NCI-H446 treated with DMSO at 0.1 percent for 48 hours (cell line): ENCODE measurements around the gene C9orf50.

ENCODE experiments used
- DNase-seq: peaks from one replicate; lab custom pipeline; 2025; lab: John Stamatoyannopoulos, UW

Gene C9orf50

GRCh38 chr9:129569502-129570449 is 51.1 kb downstream of the C9orf50 start:
- DNase-seq = no peak

GRCh38 chr9:129568560-129569501 is 52.1 kb downstream of the C9orf50 start:
- DNase-seq = no peak

GRCh38 chr9:129567842-129568559 is 52.9 kb downstream of the C9orf50 start:
- DNase-seq = no peak

- DNase-seq = no peak
Observed at GRCh38 chr9:129567329-129567728, 53.6 kb downstream of the C9orf50 start.

- no peak for DNase-seq
Observed at GRCh38 chr9:129566563-129567266, 54.2 kb downstream of the C9orf50 start.

- DNase-seq = no peak
Observed at GRCh38 chr9:129562917-129563316, 58.0 kb downstream of the C9orf50 start.

- DNase-seq = no peak
Observed at GRCh38 chr9:129562514-129562913, 58.4 kb downstream of the C9orf50 start.
